ENCODE data around the gene NUP62.
A peak's percentile ranks its signal among the peaks of the same experiment; 100 is the strongest.

The NUP62 gene

GRCh38 chr19:49887665-49888509 lies 41.4 kb downstream of the NUP62 start:
- Histone ChIP-seq H3K27ac (ENCODE audit: low read depth, low read length, severe bottlenecking) (no peak overlapping the region), H3K9me3 (ENCODE audit: control insufficient read depth, low read length) (peaks cover 4% of the 10 kb centered on the region), H3K4me1 (ENCODE audit: control insufficient read depth, insufficient read depth, low read length, poor library complexity, severe bottlenecking) (peaks cover 2% of the 10 kb centered on the region), H3K36me3 (ENCODE audit: control insufficient read depth, insufficient read depth, low read length) (peaks cover 44% of the 10 kb centered on the region), H3K4me3 (ENCODE audit: extremely low read depth, insufficient read depth, low read length, poor library complexity, severe bottlenecking) (no peak overlapping the region)
- 90 to 97% methylated on average over 32 to 41 of the region's 54 CpGs for WGBS, 2 experiments (ENCODE audit: insufficient coverage in 2 of 2)

- Histone ChIP-seq H3K4me1 (ENCODE audit: control insufficient read depth, insufficient read depth, low read length, poor library complexity, severe bottlenecking) (peaks cover 2% of the 10 kb centered on the region), H3K4me3 (ENCODE audit: extremely low read depth, insufficient read depth, low read length, poor library complexity, severe bottlenecking) (no peak overlapping the region), H3K27ac (ENCODE audit: low read depth, low read length, severe bottlenecking) (no peak overlapping the region), H3K9me3 (ENCODE audit: control insufficient read depth, low read length) (peaks cover 6% of the 10 kb centered on the region), H3K36me3 (ENCODE audit: control insufficient read depth, insufficient read depth, low read length) (peaks cover 52% of the 10 kb centered on the region)
- 93 to 97% methylated on average over 19 to 22 of the region's 23 CpGs for WGBS, 2 experiments (ENCODE audit: insufficient coverage in 2 of 2)
Observed at GRCh38 chr19:49887037-49887664, 42.2 kb downstream of the NUP62 start.

- H3K36me3 ChIP-seq (ENCODE audit: control insufficient read depth, insufficient read depth, low read length), result peaks cover 75% of the 10 kb centered on the region
- no peak overlapping the region for H3K27ac ChIP-seq (ENCODE audit: low read depth, low read length, severe bottlenecking)
- WGBS, 2 experiments (ENCODE audit: insufficient coverage in 2 of 2), result 91 to 92% methylated on average over 2 of the region's 3 CpGs
- peaks cover 6% of the 10 kb centered on the region for H3K9me3 ChIP-seq (ENCODE audit: control insufficient read depth, low read length)
- no peak overlapping the region for H3K4me3 ChIP-seq (ENCODE audit: extremely low read depth, insufficient read depth, low read length, poor library complexity, severe bottlenecking)
- no peaks in the 10 kb centered on the region for H3K4me1 ChIP-seq (ENCODE audit: control insufficient read depth, insufficient read depth, low read length, poor library complexity, severe bottlenecking)
Observed at GRCh38 chr19:49884760-49885159, 44.5 kb downstream of the NUP62 start.

- Histone ChIP-seq H3K4me3 (ENCODE audit: extremely low read depth, insufficient read depth, low read length, poor library complexity, severe bottlenecking) (no peak overlapping the region), H3K27ac (ENCODE audit: low read depth, low read length, severe bottlenecking) (no peak overlapping the region), H3K4me1 (ENCODE audit: control insufficient read depth, insufficient read depth, low read length, poor library complexity, severe bottlenecking) (peaks cover 1% of the 10 kb centered on the region), H3K36me3 (ENCODE audit: control insufficient read depth, insufficient read depth, low read length) (peaks cover 82% of the 10 kb centered on the region), H3K9me3 (ENCODE audit: control insufficient read depth, low read length) (peaks cover 6% of the 10 kb centered on the region)
- WGBS, 2 experiments (ENCODE audit: insufficient coverage in 2 of 2), result 94% methylated on average over 12 to 18 of the region's 18 CpGs
Observed at GRCh38 chr19:49884109-49884508, 45.2 kb downstream of the NUP62 start.

GRCh38 chr19:49883094-49883493 lies 46.2 kb downstream of the NUP62 start:
- Histone ChIP-seq H3K9me3 (ENCODE audit: control insufficient read depth, low read length) (peaks cover 6% of the 10 kb centered on the region), H3K27ac (ENCODE audit: low read depth, low read length, severe bottlenecking) (no peak overlapping the region), H3K36me3 (ENCODE audit: control insufficient read depth, insufficient read depth, low read length) (peaks cover 80% of the 10 kb centered on the region), H3K4me1 (ENCODE audit: control insufficient read depth, insufficient read depth, low read length, poor library complexity, severe bottlenecking) (peaks cover 8% of the 10 kb centered on the region), H3K4me3 (ENCODE audit: extremely low read depth, insufficient read depth, low read length, poor library complexity, severe bottlenecking) (no peak overlapping the region)
- 93 to 97% methylated on average over 3 to 5 of the region's 5 CpGs for WGBS, 2 experiments (ENCODE audit: insufficient coverage in 2 of 2)

- peaks cover 78% of the 10 kb centered on the region for H3K36me3 ChIP-seq (ENCODE audit: control insufficient read depth, insufficient read depth, low read length)
- H3K9me3 ChIP-seq (ENCODE audit: control insufficient read depth, low read length), result peaks cover 6% of the 10 kb centered on the region
- no peak overlapping the region for H3K27ac ChIP-seq (ENCODE audit: low read depth, low read length, severe bottlenecking)
- H3K4me3 ChIP-seq (ENCODE audit: extremely low read depth, insufficient read depth, low read length, poor library complexity, severe bottlenecking), result no peak overlapping the region
- 97 to 98% methylated on average over 13 to 14 of the region's 14 CpGs for whole genome bisulfite sequencing, 2 experiments (ENCODE audit: insufficient coverage in 2 of 2)
- peaks cover 8% of the 10 kb centered on the region for H3K4me1 ChIP-seq (ENCODE audit: control insufficient read depth, insufficient read depth, low read length, poor library complexity, severe bottlenecking)
Observed at GRCh38 chr19:49882643-49883042, 46.7 kb downstream of the NUP62 start.

- Histone ChIP-seq H3K4me1 (ENCODE audit: control insufficient read depth, insufficient read depth, low read length, poor library complexity, severe bottlenecking) (peaks cover 8% of the 10 kb centered on the region), H3K4me3 (ENCODE audit: extremely low read depth, insufficient read depth, low read length, poor library complexity, severe bottlenecking) (no peak overlapping the region), H3K27ac (ENCODE audit: low read depth, low read length, severe bottlenecking) (no peak overlapping the region), H3K36me3 (ENCODE audit: control insufficient read depth, insufficient read depth, low read length) (peaks cover 70% of the 10 kb centered on the region), H3K9me3 (ENCODE audit: control insufficient read depth, low read length) (peaks cover 6% of the 10 kb centered on the region)
- 96 to 97% methylated on average over 21 to 31 of the region's 31 CpGs for whole genome bisulfite sequencing, 2 experiments (ENCODE audit: insufficient coverage in 2 of 2)
Observed at GRCh38 chr19:49881672-49882394, 47.5 kb downstream of the NUP62 start.

GRCh38 chr19:49881186-49881585 lies 48.1 kb downstream of the NUP62 start:
- WGBS, 2 experiments (ENCODE audit: insufficient coverage in 2 of 2), result 97 to 99% methylated on average over 14 to 17 of the region's 17 CpGs
- H3K36me3 ChIP-seq (ENCODE audit: control insufficient read depth, insufficient read depth, low read length), result peaks cover 70% of the 10 kb centered on the region
- no peak overlapping the region for H3K4me3 ChIP-seq (ENCODE audit: extremely low read depth, insufficient read depth, low read length, poor library complexity, severe bottlenecking)
- no peak overlapping the region for H3K27ac ChIP-seq (ENCODE audit: low read depth, low read length, severe bottlenecking)
- peaks cover 6% of the 10 kb centered on the region for H3K9me3 ChIP-seq (ENCODE audit: control insufficient read depth, low read length)
- H3K4me1 ChIP-seq (ENCODE audit: control insufficient read depth, insufficient read depth, low read length, poor library complexity, severe bottlenecking), result peaks cover 8% of the 10 kb centered on the region

GRCh38 chr19:49880162-49880869 lies 49.0 kb downstream of the NUP62 start:
- H3K36me3 ChIP-seq (ENCODE audit: control insufficient read depth, insufficient read depth, low read length), result peaks cover 65% of the 10 kb centered on the region
- H3K4me1 ChIP-seq (ENCODE audit: control insufficient read depth, insufficient read depth, low read length, poor library complexity, severe bottlenecking), result peaks cover 11% of the 10 kb centered on the region
- H3K27ac ChIP-seq (ENCODE audit: low read depth, low read length, severe bottlenecking), result no peak overlapping the region
- no peak overlapping the region for H3K4me3 ChIP-seq (ENCODE audit: extremely low read depth, insufficient read depth, low read length, poor library complexity, severe bottlenecking)
- peaks cover 6% of the 10 kb centered on the region for H3K9me3 ChIP-seq (ENCODE audit: control insufficient read depth, low read length)
- 96 to 98% methylated on average over 8 to 9 of the region's 10 CpGs for WGBS, 2 experiments (ENCODE audit: insufficient coverage in 2 of 2)

GRCh38 chr19:49879243-49879963 lies 49.9 kb downstream of the NUP62 start:
- H3K4me1 ChIP-seq (ENCODE audit: control insufficient read depth, insufficient read depth, low read length, poor library complexity, severe bottlenecking), result peaks cover 11% of the 10 kb centered on the region
- no peak overlapping the region for H3K27ac ChIP-seq (ENCODE audit: low read depth, low read length, severe bottlenecking)
- H3K4me3 ChIP-seq (ENCODE audit: extremely low read depth, insufficient read depth, low read length, poor library complexity, severe bottlenecking), result peak overlapping the region; percentile 99
- peaks cover 6% of the 10 kb centered on the region for H3K9me3 ChIP-seq (ENCODE audit: control insufficient read depth, low read length)
- 94 to 97% methylated on average over 6 to 9 of the region's 12 CpGs for WGBS, 2 experiments (ENCODE audit: insufficient coverage in 2 of 2)
- peaks cover 58% of the 10 kb centered on the region for H3K36me3 ChIP-seq (ENCODE audit: control insufficient read depth, insufficient read depth, low read length)
